Ovary (tissue), 9 donors: Measurements from ENCODE around the gene ENKUR. TPM values are rescaled to one million over a fixed set of nuclear protein-coding genes. Genes with fewer than 3 reads are reported as not detected.

ENCODE experiments used
- DNase-seq, 5 donors: peaks; one replicate each; pipeline ENCODE4 v3.0.0-alpha.2; 2019 to 2020
- H3K27ac ChIP-seq, 2 donors: fragments of 200-600 bp; one replicate each; pipeline versions ENCODE4 v1.5.1 to v1.8.0; 2019 to 2022
- H3K27me3 ChIP-seq: fragments of 200-600 bp; one replicate; pipeline ENCODE4 v1.8.0; 2022
- H3K36me3 ChIP-seq: fragments of 200-600 bp; sonication (generic); one replicate; pipeline ENCODE4 v1.5.1; 2019
- H3K4me1 ChIP-seq: one replicate; pipeline ENCODE4 v1.8.1; 2013; ENCODE audit warnings: mild to moderate bottlenecking, moderate library complexity; ENCODE audit not compliant: insufficient read depth
- H3K4me3 ChIP-seq: fragments of 200-600 bp; sonication (generic); one replicate; pipeline ENCODE4 v1.5.1; 2017
- H3K9me3 ChIP-seq, 2 donors: fragments of 200-600 bp in 1 of 2; sonication (generic) in 1 of 2; one replicate each; pipeline versions ENCODE4 v1.5.1 to v1.8.1; 2013 to 2019; ENCODE audit warnings: mild to moderate bottlenecking in 1 of 2, moderate library complexity in 1 of 2
- EP300 ChIP-seq: sonication (generic); formaldehyde crosslinking; IDR thresholded peaks from one replicate; pipeline ENCODE4 v1.6.1; 2017; ENCODE audit warnings: antibody characterized with exemption
- POLR2A ChIP-seq: fragments of 450-650 bp; IDR thresholded peaks from one replicate; pipeline ENCODE4 v1.6.1; 2017; ENCODE audit warnings: antibody characterized with exemption, mild to moderate bottlenecking, moderate library complexity
- WGBS, 3 donors: extraction: QIAGEN DNeasy Blood & Tissue Kit in 1 of 3; methylation state at CpG; one replicate each; pipeline versions ENCODE4 v1.1.5 to v1.1.7; 2013 to 2017; 5-methylcytosine and 5-hydroxymethylcytosine counted together
- intact Hi-C, 4 donors: fragments of 100-400 bp; cut with DNase I; formaldehyde crosslinking; loops; one replicate each; pipeline versions ENCODE4 v1.11.0 to v1.15.1; 2022 to 2023
- polyA plus RNA-seq, 2 donors: library from polyadenylated mRNA; stranded (reverse); fragments of 200-250 nt in 1 of 2; fragments of 350-450 nt in 1 of 2; fragmentation: Illumina TruSeq in 1 of 2; extraction: RNeasy Lipid Tissue Mini Kit (QIAGEN cat#74804) in 1 of 2; gene quantifications; one replicate each; pipeline ENCODE4 v1.2.3, GENCODE V29; 2013 to 2014
- total RNA-seq, 7 donors: library from RNA; depleted of rRNA in 2 of 7; stranded (reverse); fragments of >200 nt in 2 of 7; fragmentation: NEBNext Ultra II Directional in 3 of 7; extraction: Animal tissue kit (Norgen Biotek cat#: 25700) in 3 of 7; gene quantifications; one replicate each; pipeline versions ENCODE4 v1.1.0 to v1.2.4, GENCODE V29; 2016 to 2023
- TF ChIP-seq, protein P1 (sequence below), 3 donors: fragments of 450-650 bp in 2 of 3; fragments of 200-600 bp in 1 of 3; IDR thresholded peaks; one replicate each; pipeline versions ENCODE4 v1.5.1 to v1.8.0; 2016 to 2022; ENCODE audit warnings: antibody characterized with exemption in 3 of 3, mild to moderate bottlenecking in 1 of 3
- donor health status: DM: no; HTN: no; CAD: no; lungs with moderate emphysema.
- donor health status: DM: no; HTN: no; CAD: no.
- donor health status: Bipolar disorder and iron deficiency.
- donor health status: DM: yes; HTN: yes; CAD: no.
- donor health status: DM: no; HTN: no; CAD: no.
- donor health status: DM: yes; HTN: yes; CAD: no.

The ENKUR gene
- total and polyA plus RNA-seq, 9 donors, result 0.07 to 8.6 (median 0.33) TPM

DNA sequence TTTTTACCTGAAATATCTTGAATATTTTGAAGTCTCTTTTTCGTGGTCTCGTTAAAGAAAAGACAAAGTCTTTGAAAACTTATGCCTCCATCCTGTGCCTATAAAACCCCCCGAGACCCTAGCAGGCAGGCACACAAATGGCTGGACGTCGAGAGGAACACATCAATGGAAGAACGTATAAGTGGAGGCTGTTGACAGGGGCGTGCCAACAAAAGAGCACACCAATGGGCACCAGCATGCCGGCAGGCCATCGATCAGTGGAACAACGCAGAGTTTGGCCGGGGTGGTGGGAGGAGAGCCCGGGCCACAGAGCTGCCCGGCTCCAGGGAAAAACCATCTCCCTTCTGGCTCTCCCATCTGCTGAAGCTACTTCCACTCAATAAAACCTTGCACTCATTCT, 24.7 kb downstream of the ENKUR start:
- intact Hi-C loops, result loop anchor here in 3 of 4 donors (5.0 to 10.0 kb wide), 2 partner anchors 346 to 349 kb away; no protein-coding TSS in a partner anchor
- no peaks in the 10 kb centered on the region for H3K4me1 ChIP-seq
- H3K27ac ChIP-seq, result no peak overlapping the region
- no peak overlapping the region for H3K4me3 ChIP-seq
- H3K36me3 ChIP-seq, result no peaks in the 10 kb centered on the region
- TF ChIP-seq EP300 (no peak), POLR2A (no peak)
- TF ChIP-seq, protein P1, sequence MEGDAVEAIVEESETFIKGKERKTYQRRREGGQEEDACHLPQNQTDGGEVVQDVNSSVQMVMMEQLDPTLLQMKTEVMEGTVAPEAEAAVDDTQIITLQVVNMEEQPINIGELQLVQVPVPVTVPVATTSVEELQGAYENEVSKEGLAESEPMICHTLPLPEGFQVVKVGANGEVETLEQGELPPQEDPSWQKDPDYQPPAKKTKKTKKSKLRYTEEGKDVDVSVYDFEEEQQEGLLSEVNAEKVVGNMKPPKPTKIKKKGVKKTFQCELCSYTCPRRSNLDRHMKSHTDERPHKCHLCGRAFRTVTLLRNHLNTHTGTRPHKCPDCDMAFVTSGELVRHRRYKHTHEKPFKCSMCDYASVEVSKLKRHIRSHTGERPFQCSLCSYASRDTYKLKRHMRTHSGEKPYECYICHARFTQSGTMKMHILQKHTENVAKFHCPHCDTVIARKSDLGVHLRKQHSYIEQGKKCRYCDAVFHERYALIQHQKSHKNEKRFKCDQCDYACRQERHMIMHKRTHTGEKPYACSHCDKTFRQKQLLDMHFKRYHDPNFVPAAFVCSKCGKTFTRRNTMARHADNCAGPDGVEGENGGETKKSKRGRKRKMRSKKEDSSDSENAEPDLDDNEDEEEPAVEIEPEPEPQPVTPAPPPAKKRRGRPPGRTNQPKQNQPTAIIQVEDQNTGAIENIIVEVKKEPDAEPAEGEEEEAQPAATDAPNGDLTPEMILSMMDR (IDR thresholded peaks at IDR 0.05), result no peak
- 86 to 90% (median 90%) methylated on average over 13 of the region's 13 CpGs for WGBS, 3 donors
- no peaks in the 10 kb centered on the region for H3K27me3 ChIP-seq
- DNase-seq, result no peak
- no peaks in the 10 kb centered on the region for H3K9me3 ChIP-seq

DNA sequence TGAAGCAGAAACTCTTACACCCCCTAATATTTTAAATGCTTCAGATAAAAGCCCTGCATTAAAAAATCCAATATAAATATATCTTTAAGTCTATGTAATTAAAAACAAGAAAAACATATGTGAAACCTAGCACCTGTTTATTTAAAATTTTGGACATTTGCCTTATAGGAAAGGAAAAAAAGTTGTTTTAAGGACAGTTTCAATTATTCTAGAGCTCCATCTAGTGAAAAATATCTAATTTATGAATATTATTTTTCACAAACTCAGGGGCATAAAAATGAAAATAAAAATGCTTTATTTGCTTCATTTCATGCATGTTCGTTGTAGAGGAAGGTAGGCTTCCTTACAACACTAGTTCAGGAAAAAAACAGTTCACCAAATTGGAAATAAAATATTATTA, 26.1 kb downstream of the ENKUR start:
- no peaks in the 10 kb centered on the region for H3K27me3 ChIP-seq
- no peaks in the 10 kb centered on the region for H3K9me3 ChIP-seq
- no peaks in the 10 kb centered on the region for H3K36me3 ChIP-seq
- TF ChIP-seq, protein P1 (IDR thresholded peaks at IDR 0.05), result peak in 2 of 3 donors; percentile 14 to 36
- TF ChIP-seq EP300, result no peak
- 1 to 5% (median 4%) methylated on average over 1 of the region's 1 CpG for WGBS, 3 donors
- peaks cover 3% of the 10 kb centered on the region for H3K4me1 ChIP-seq
- intact Hi-C loops, result loop anchor here (5.0 to 10.0 kb wide), 2 partner anchors 345 to 348 kb away; no protein-coding TSS in a partner anchor
- H3K4me3 ChIP-seq, result no peak overlapping the region
- no peak for DNase-seq
- no peak overlapping the region for H3K27ac ChIP-seq

DNA sequence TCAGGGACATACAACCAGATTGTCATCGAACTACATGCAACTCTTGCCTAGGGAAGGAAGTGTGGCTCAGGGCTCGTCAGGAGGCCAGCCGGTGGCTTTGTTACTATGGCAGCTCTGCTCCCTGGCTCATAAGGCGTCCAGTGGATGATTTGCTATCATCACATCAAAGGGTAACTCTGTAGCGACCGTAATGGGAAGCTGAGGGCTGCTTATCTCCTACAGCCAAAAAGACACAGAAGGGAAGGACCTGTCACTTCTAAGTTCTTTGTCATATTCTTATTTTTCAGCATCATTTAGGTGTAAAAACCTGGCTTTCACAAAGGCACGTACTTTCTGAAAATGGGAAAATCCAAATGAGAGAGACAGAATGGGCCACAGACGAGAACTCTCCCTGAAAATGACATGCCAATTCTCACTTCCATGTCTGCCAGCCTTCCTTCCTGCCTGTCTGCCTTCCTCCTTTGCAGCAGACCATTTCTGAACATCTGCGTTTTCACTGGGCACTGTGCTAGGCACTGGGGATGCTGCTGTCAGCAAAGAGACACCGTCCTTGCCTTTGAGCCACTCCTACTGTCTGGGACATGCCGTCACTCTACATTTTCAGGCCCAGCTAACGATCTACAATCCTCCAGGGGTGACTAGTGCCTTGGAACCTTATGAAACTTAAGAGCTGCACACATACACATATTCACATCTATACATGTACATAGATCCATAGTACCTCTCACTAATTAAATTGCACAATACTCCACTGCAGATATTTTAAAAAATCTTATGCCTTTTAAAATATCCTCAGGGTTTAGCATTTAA, 26.9 kb downstream of the ENKUR start:
- no peak for TF ChIP-seq EP300
- no peak for TF ChIP-seq POLR2A
- TF ChIP-seq, protein P1 (IDR thresholded peaks at IDR 0.05), result no peak
- Histone ChIP-seq H3K27ac (no peak overlapping the region), H3K36me3 (no peaks in the 10 kb centered on the region), H3K4me3 (no peak overlapping the region), H3K27me3 (no peaks in the 10 kb centered on the region), H3K4me1 (peaks cover 3% of the 10 kb centered on the region), H3K9me3 (no peaks in the 10 kb centered on the region)
- no peak for DNase-seq
- WGBS, 3 donors, result 87 to 91% (median 87%) methylated on average over 12 of the region's 12 CpGs
- intact Hi-C loops, result loop anchor here in 1 of 4 donors (10.0 kb wide), 1 partner anchor 344 kb away; no protein-coding TSS in a partner anchor

DNA sequence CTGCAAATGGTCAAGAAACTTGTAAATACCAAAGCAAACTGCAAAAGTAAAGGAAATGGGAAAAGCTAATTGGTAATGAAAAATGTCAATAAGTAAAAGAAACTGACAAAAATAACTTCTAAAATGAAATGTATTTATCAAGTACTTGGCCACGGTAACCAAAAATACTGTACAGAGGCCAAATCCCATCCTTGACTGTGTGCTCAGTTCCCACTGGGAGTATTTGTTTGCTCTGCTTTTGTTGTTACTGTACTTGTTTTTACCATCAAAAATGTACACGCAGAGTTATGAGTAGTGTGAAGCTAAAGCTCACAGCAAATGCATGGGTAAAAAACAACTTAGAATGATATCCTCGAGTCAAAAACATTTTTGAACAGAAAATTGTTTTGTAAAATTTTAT, 31.1 kb downstream of the ENKUR start:
- intact Hi-C loops, result loop anchor here in 1 of 4 donors (10.0 kb wide), 1 partner anchor 340 kb away; no protein-coding TSS in a partner anchor
- Histone ChIP-seq H3K9me3 (no peaks in the 10 kb centered on the region), H3K36me3 (no peaks in the 10 kb centered on the region), H3K27ac (no peak overlapping the region), H3K4me1 (peaks cover 3% of the 10 kb centered on the region), H3K4me3 (no peak overlapping the region), H3K27me3 (no peaks in the 10 kb centered on the region)
- 6 to 20% (median 8%) methylated on average over 3 of the region's 3 CpGs for WGBS, 3 donors
- no peak for DNase-seq
- no peak for TF ChIP-seq POLR2A
- TF ChIP-seq, protein P1 (IDR thresholded peaks at IDR 0.05), result no peak
- no peak for TF ChIP-seq EP300
